Left renal cortex interstitium (tissue), 4 donors: Measurements from ENCODE around the gene MLXIPL. TPM values are rescaled to one million over a fixed set of nuclear protein-coding genes. Genes with fewer than 3 reads are reported as not detected.
"Not testable (repeated sequence)": the region's sequence is repeated elsewhere in the genome, so short reads cannot be mapped to it uniquely, and the experiment has no call there.

ENCODE experiments used
- DNase-seq, 4 donors: peaks; one replicate each; pipeline ENCODE4 v3.0.0-alpha.2; 2013; ENCODE audit warnings: low read depth in 4 of 4, low spot score in 2 of 4, missing footprints in 1 of 4
- polyA plus RNA-seq, 4 donors: library from polyadenylated mRNA; unstranded; fragments of 120-200 nt; gene quantifications; one replicate each; pipeline ENCODE4 v1.2.1, GENCODE V29; 2013; ENCODE audit not compliant: insufficient read length in 4 of 4

Gene MLXIPL
- polyA plus RNA-seq, 4 donors: 3.0 to 10.1 (median 5.2) TPM

GRCh38 chr7:73586911-73587310 lies 37.4 kb downstream of the MLXIPL start:
- DNase-seq: no peak

GRCh38 chr7:73585196-73585595 lies 39.1 kb downstream of the MLXIPL start:
- DNase-seq: no peak

GRCh38 chr7:73582664-73583202 lies 41.6 kb downstream of the MLXIPL start:
- DNase-seq: no peak

- DNase-seq: not testable (repeated sequence)
Measured at GRCh38 chr7:73581006-73581405, 43.3 kb downstream of the MLXIPL start.

GRCh38 chr7:73578342-73579128 lies 45.8 kb downstream of the MLXIPL start, which contains the start of gene TBL2:
TBL2 (minus strand) TSS chr7:73578579; CDS start chr7:73578549, 30 bp downstream.
- peak; percentile 92 to 98 (median 94) for DNase-seq

GRCh38 chr7:73577627-73578341 lies 46.5 kb downstream of the MLXIPL start:
- DNase-seq: no peak

- no peak for DNase-seq
Measured at GRCh38 chr7:73573791-73574190, 50.5 kb downstream of the MLXIPL start.

- DNase-seq: no peak
Measured at GRCh38 chr7:73573276-73573675, 51.0 kb downstream of the MLXIPL start.

- DNase-seq: no peak
Measured at GRCh38 chr7:73572767-73573186, 51.5 kb downstream of the MLXIPL start.

GRCh38 chr7:73570977-73571376 lies 53.3 kb downstream of the MLXIPL start:
- no peak for DNase-seq

GRCh38 chr7:73570521-73570920 lies 53.8 kb downstream of the MLXIPL start:
- no peak for DNase-seq

GRCh38 chr7:73569042-73569608 lies 55.2 kb downstream of the MLXIPL start:
- no peak for DNase-seq

GRCh38 chr7:73567846-73568685 lies 56.3 kb downstream of the MLXIPL start:
- DNase-seq: no peak

GRCh38 chr7:73567140-73567539 lies 57.2 kb downstream of the MLXIPL start:
- no peak for DNase-seq

- not testable (repeated sequence) for DNase-seq
Measured at GRCh38 chr7:73566431-73566830, 57.9 kb downstream of the MLXIPL start.

- no peak for DNase-seq
Measured at GRCh38 chr7:73565675-73566340, 58.5 kb downstream of the MLXIPL start.

- no peak for DNase-seq
Measured at GRCh38 chr7:73560109-73560835, 64.0 kb downstream of the MLXIPL start.

GRCh38 chr7:73557397-73558257 lies 66.7 kb downstream of the MLXIPL start, which contains the start of gene BCL7B:
BCL7B (minus strand) TSS chr7:73557690; CDS start chr7:73557578, 112 bp downstream.
- peak in 3 of 4 donors; percentile 38 to 62 (median 41) for DNase-seq
